ENCODE measurements around the gene MGAT5. TPM values are rescaled to one million over a fixed set of nuclear protein-coding genes. Genes with fewer than 3 reads are reported as not detected.

MGAT5 gene
- total RNA-seq, 4 donors from 2014 or later = 32.4 to 65.9 (median 46.6) TPM

DNA sequence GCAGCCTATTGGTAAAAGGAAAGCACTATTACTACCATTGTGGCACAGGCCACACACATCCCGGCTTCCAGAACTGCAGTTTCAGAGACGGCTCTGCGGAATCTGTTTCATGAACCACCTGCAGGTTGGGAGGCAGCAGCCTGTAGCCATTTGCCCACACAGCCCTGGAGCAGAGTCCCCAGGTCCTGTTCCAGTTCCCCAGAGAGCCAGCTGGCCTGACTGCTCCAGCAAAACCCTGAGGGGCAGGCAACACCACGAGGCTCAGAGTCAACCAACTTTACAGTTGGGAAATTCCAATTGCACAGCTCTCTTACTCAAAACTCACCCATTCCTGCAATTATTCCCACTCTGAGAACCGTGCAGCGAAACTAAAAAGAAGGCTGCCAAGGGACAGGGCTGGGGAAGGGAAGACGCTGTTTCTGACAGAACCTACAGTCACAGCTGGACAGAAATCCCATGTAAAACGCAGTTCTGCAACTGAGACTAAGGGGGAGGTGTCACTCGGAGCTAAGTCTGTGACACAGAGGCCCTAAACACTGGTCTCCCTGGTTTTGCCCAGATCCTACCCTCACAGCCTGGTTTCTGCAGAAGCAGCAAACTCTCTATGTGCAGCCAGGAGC is 245.5 kb downstream of the MGAT5 start:
- Histone ChIP-seq H3K4me1 (no peaks in the 10 kb centered on the region), H3K36me3 (no peaks in the 10 kb centered on the region), H3K27ac (no peak overlapping the region), H3K4me3 (no peak overlapping the region), H3K27me3 (no peaks in the 10 kb centered on the region), H3K9me3 (no peaks in the 10 kb centered on the region)
- no peak for TF ChIP-seq POLR2A (IDR thresholded peaks at IDR 0.05)
- no peak for TF ChIP-seq POLR2AphosphoS5 (IDR thresholded peaks at IDR 0.05)
- TF ChIP-seq, protein P1, sequence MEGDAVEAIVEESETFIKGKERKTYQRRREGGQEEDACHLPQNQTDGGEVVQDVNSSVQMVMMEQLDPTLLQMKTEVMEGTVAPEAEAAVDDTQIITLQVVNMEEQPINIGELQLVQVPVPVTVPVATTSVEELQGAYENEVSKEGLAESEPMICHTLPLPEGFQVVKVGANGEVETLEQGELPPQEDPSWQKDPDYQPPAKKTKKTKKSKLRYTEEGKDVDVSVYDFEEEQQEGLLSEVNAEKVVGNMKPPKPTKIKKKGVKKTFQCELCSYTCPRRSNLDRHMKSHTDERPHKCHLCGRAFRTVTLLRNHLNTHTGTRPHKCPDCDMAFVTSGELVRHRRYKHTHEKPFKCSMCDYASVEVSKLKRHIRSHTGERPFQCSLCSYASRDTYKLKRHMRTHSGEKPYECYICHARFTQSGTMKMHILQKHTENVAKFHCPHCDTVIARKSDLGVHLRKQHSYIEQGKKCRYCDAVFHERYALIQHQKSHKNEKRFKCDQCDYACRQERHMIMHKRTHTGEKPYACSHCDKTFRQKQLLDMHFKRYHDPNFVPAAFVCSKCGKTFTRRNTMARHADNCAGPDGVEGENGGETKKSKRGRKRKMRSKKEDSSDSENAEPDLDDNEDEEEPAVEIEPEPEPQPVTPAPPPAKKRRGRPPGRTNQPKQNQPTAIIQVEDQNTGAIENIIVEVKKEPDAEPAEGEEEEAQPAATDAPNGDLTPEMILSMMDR (IDR thresholded peaks at IDR 0.05) = no peak
- TF ChIP-seq EP300 (IDR thresholded peaks at IDR 0.05) = no peak
- 52% methylated on average over 8 of the region's 9 CpGs; no CpG with 5 or more reads in 1 of the 2 donors for WGBS, 2 donors (ENCODE audit: low coverage in 1 of 2)
- no peak for ATAC-seq

DNA sequence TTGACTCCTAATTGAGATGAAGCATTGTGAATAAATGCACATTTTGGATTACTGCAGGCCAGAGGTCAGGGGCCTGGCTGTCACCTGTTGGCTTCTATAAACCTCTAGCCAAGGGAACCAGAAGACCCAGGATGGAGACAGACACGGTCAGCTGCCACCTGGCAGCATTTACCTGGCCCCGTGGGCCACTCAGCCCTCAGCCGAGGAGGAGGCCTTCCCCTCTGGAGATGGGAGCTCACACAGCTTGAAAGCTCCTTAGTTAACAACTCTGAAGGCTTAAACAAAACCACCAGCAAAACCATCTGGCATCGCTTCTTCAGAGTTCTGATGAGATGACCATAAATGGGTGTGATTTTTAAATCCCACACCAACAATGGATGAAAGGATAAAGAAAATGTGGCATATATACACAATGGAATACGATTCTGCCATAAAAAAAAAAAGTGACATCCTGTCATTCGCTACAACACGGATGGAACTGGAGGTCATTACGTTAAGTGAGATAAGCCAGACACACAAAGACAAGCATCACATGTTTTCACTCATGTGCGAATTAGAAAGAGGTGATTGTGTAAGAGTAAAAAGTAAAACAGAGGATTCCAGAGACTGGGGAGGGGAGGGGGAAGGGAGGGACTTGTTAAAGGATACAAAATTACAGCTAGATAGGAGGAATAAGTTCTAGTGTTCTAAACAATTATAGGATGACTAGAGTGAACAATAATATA is 246.5 kb downstream of the MGAT5 start:
- Histone ChIP-seq H3K4me3 (no peak overlapping the region), H3K27me3 (no peaks in the 10 kb centered on the region), H3K4me1 (no peaks in the 10 kb centered on the region), H3K9me3 (no peaks in the 10 kb centered on the region), H3K27ac (no peak overlapping the region), H3K36me3 (no peaks in the 10 kb centered on the region)
- ATAC-seq = no peak
- TF ChIP-seq POLR2A (IDR thresholded peaks at IDR 0.05) (no peak), POLR2AphosphoS5 (IDR thresholded peaks at IDR 0.05) (no peak), EP300 (IDR thresholded peaks at IDR 0.05) (no peak)
- TF ChIP-seq, protein P1 (IDR thresholded peaks at IDR 0.05) = no peak
- WGBS, 2 donors (ENCODE audit: low coverage in 1 of 2) = 53 to 62% methylated on average over 5 to 7 of the region's 9 CpGs

DNA sequence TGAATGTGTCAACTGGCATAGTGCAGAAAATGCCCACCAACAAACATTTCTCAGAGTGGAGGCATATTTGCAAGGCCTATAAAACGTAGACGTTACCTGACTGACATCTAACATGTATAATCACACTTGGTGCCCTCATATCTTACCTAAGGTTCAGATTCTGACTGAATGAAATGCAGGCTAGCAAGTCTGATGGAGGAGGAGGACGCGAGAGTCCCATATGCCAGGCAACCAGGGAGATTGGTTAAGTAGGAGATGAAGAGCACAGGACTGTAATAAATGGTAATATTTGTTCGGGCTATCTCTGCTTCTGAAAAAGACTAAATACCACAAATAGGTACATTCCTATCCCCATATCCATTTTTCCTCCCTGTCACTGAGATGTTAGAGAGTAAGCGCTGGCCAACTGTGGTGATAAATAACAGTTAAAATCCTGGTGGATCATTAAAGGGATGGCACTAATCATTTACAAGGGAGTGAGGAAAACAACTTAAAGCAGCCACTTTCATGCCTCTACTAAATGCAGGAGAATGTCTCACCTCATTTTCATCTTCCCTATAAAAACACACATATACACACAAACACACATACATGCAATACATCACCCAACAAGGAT is 247.7 kb downstream of the MGAT5 start:
- Histone ChIP-seq H3K4me1 (no peaks in the 10 kb centered on the region), H3K9me3 (no peaks in the 10 kb centered on the region), H3K4me3 (no peak overlapping the region), H3K36me3 (no peaks in the 10 kb centered on the region), H3K27ac (no peak overlapping the region), H3K27me3 (no peaks in the 10 kb centered on the region)
- ATAC-seq = no peak
- no peak for TF ChIP-seq POLR2A (IDR thresholded peaks at IDR 0.05)
- TF ChIP-seq POLR2AphosphoS5 (IDR thresholded peaks at IDR 0.05) = no peak
- TF ChIP-seq, protein P1 (IDR thresholded peaks at IDR 0.05) = no peak
- no peak for TF ChIP-seq EP300 (IDR thresholded peaks at IDR 0.05)
- 88 to 90% methylated on average over 6 of the region's 6 CpGs for WGBS, 2 donors (ENCODE audit: low coverage in 1 of 2)

DNA sequence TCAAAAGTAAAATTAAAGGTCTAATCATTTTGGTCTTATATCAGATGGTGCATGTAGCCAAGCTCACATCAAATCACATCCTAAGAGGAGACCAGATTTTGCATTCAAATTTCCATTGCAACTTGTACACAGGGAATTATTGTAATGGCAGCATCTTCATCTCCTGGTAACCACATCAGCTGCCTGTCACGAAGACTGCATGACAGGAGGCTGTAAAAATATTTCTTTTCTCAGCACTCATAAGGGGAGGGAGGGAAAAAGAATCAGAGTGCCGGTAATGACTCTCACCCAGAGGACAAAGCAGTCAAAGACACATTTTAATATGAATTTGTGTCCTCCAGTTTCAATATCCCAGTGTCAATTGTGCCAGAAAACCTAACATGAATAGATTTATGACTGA is 248.2 kb downstream of the MGAT5 start:
- no peak overlapping the region for H3K27ac ChIP-seq
- H3K9me3 ChIP-seq = no peaks in the 10 kb centered on the region
- H3K4me1 ChIP-seq = no peaks in the 10 kb centered on the region
- ATAC-seq = no peak
- TF ChIP-seq, protein P1 (IDR thresholded peaks at IDR 0.05) = no peak
- TF ChIP-seq POLR2AphosphoS5 (IDR thresholded peaks at IDR 0.05) (no peak), POLR2A (IDR thresholded peaks at IDR 0.05) (no peak), EP300 (IDR thresholded peaks at IDR 0.05) (no peak)
- 56 to 83% methylated on average over 2 of the region's 2 CpGs for WGBS, 2 donors (ENCODE audit: low coverage in 1 of 2)
- no peak overlapping the region for H3K4me3 ChIP-seq
- no peaks in the 10 kb centered on the region for H3K36me3 ChIP-seq
- H3K27me3 ChIP-seq = no peaks in the 10 kb centered on the region

Small RNA genes lying within 50 kb of the gene (small RNA-seq; reads per million reads assigned to genes)
- 0 reads per million in 4 donors for gene RNA5SP104
